ENCODE results near the gene CFI. TPM values are rescaled to one million over a fixed set of nuclear protein-coding genes. Genes with fewer than 3 reads are reported as not detected.
A peak's percentile ranks its signal among the peaks of the same experiment; 100 is the strongest.

Gene CFI
- polyA plus RNA-seq, 3 donors: not detected

- H3K27me3 ChIP-seq (ENCODE audit: control insufficient read depth in 2 of 2, insufficient read depth in 2 of 2, low read length in 2 of 2): peaks cover 0 to 5% of the 10 kb centered on the region in 2 donors
- H3K4me1 ChIP-seq (ENCODE audit: control insufficient read depth in 1 of 2, insufficient read depth in 2 of 2, low read length in 2 of 2): peaks cover 16 to 17% of the 10 kb centered on the region in 2 donors
- Mint-ChIP-seq H3K9me3 (no peaks in the 10 kb centered on the region), H3K27me3 (ENCODE audit: low read depth in 3 of 3) (peaks cover 5 to 13% (median 7%) of the 10 kb centered on the region in 3 donors), H3K27ac (peak overlapping the region in 5 of 7 donors; percentile 7 to 81 (median 39)), H3K36me3 (peaks cover 1 to 4% of the 10 kb centered on the region in 2 donors), H3K4me3 (peak overlapping the region; percentile 89 to 92), H3K4me1 (peaks cover 15% of the 10 kb centered on the region)
- H3K79me2 ChIP-seq (ENCODE audit: insufficient read depth, low read length): no peaks in the 10 kb centered on the region
- peak overlapping the region in 1 of 2 donors; percentile 66 for H3K27ac ChIP-seq (ENCODE audit: low read depth in 1 of 2, low read length in 2 of 2)
- WGBS (ENCODE audit: insufficient coverage): 0% methylated on average over 16 of the region's 25 CpGs
- TF ChIP-seq, protein P1, sequence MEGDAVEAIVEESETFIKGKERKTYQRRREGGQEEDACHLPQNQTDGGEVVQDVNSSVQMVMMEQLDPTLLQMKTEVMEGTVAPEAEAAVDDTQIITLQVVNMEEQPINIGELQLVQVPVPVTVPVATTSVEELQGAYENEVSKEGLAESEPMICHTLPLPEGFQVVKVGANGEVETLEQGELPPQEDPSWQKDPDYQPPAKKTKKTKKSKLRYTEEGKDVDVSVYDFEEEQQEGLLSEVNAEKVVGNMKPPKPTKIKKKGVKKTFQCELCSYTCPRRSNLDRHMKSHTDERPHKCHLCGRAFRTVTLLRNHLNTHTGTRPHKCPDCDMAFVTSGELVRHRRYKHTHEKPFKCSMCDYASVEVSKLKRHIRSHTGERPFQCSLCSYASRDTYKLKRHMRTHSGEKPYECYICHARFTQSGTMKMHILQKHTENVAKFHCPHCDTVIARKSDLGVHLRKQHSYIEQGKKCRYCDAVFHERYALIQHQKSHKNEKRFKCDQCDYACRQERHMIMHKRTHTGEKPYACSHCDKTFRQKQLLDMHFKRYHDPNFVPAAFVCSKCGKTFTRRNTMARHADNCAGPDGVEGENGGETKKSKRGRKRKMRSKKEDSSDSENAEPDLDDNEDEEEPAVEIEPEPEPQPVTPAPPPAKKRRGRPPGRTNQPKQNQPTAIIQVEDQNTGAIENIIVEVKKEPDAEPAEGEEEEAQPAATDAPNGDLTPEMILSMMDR (IDR thresholded peaks at IDR 0.05): no peak
- intact Hi-C loops (cut with micrococcal nuclease): no loop called here
- H3K4me3 ChIP-seq (replicated peaks in 1 of 3; ENCODE audit: low read depth in 2 of 3, low read length in 3 of 3): peak overlapping the region; percentile 68 to 90 (median 86)
- DNase-seq: no peak
- H4K20me1 ChIP-seq (ENCODE audit: insufficient read depth, low read length): no peaks in the 10 kb centered on the region
- peak overlapping the region; percentile 82 for H3K4me2 ChIP-seq (replicated peaks; ENCODE audit: extremely low read depth, low read length, poor library complexity, severe bottlenecking)
- H3K9ac ChIP-seq (ENCODE audit: insufficient read depth, low read length, poor library complexity, severe bottlenecking): peak overlapping the region; percentile 60
- no peaks in the 10 kb centered on the region for H3K36me3 ChIP-seq (replicated peaks in 1 of 2; ENCODE audit: control insufficient read depth in 1 of 2, insufficient read depth in 2 of 2, low read length in 2 of 2)
- H2AFZ ChIP-seq (ENCODE audit: insufficient read depth, low read depth, low read length, poor library complexity, severe bottlenecking): peak overlapping the region; percentile 99
- no peaks in the 10 kb centered on the region for H3K9me3 ChIP-seq (replicated peaks in 1 of 2; ENCODE audit: control insufficient read depth in 1 of 2, insufficient read depth in 1 of 2, low read length in 2 of 2)
Observed at GRCh38 chr4:109729117-109729717, 72.6 kb downstream of the CFI start.

GRCh38 chr4:109728385-109728784 lies 73.4 kb downstream of the CFI start:
- no peak overlapping the region for H3K27ac Mint-ChIP-seq
- Histone ChIP-seq H3K9me3 (replicated peaks in 1 of 2; ENCODE audit: control insufficient read depth in 1 of 2, insufficient read depth in 1 of 2, low read length in 2 of 2) (no peaks in the 10 kb centered on the region), H3K27me3 (ENCODE audit: control insufficient read depth in 2 of 2, insufficient read depth in 2 of 2, low read length in 2 of 2) (peaks cover 0 to 5% of the 10 kb centered on the region in 2 donors), H4K20me1 (ENCODE audit: insufficient read depth, low read length) (no peaks in the 10 kb centered on the region), H3K79me2 (ENCODE audit: insufficient read depth, low read length) (no peaks in the 10 kb centered on the region), H3K4me1 (ENCODE audit: control insufficient read depth in 1 of 2, insufficient read depth in 2 of 2, low read length in 2 of 2) (peaks cover 17% of the 10 kb centered on the region in 2 donors), H3K36me3 (replicated peaks in 1 of 2; ENCODE audit: control insufficient read depth in 1 of 2, insufficient read depth in 2 of 2, low read length in 2 of 2) (no peaks in the 10 kb centered on the region), H3K4me2 (replicated peaks; ENCODE audit: extremely low read depth, low read length, poor library complexity, severe bottlenecking) (peak overlapping the region; percentile 82), H3K9ac (ENCODE audit: insufficient read depth, low read length, poor library complexity, severe bottlenecking) (no peak overlapping the region), H3K27ac (ENCODE audit: low read depth in 1 of 2, low read length in 2 of 2) (no peak overlapping the region), H3K4me3 (replicated peaks in 1 of 3; ENCODE audit: low read depth in 2 of 3, low read length in 3 of 3) (no peak overlapping the region), H2AFZ (ENCODE audit: insufficient read depth, low read depth, low read length, poor library complexity, severe bottlenecking) (no peak overlapping the region)
- no peaks in the 10 kb centered on the region for H3K9me3 Mint-ChIP-seq
- WGBS (ENCODE audit: insufficient coverage): 92% methylated on average over 5 of the region's 6 CpGs
- H3K27me3 Mint-ChIP-seq (ENCODE audit: low read depth in 3 of 3): peaks cover 5 to 13% (median 7%) of the 10 kb centered on the region in 3 donors
- H3K4me3 Mint-ChIP-seq: no peak overlapping the region
- intact Hi-C loops (cut with micrococcal nuclease): no loop called here
- H3K4me1 Mint-ChIP-seq: peaks cover 17% of the 10 kb centered on the region
- peaks cover 1 to 4% of the 10 kb centered on the region in 2 donors for H3K36me3 Mint-ChIP-seq
- DNase-seq: no peak
- TF ChIP-seq, protein P1 (IDR thresholded peaks at IDR 0.05): no peak

Measured in CD14-positive monocyte (primary cell).